ENCODE measurements around the gene CYP11A1.

GRCh38 chr15:74316141-74316540, 51.3 kb downstream of the CYP11A1 start:
- TF ChIP-seq POLR2A (IDR thresholded peaks at IDR 0.05) (no peak), EP300 (IDR thresholded peaks at IDR 0.05) (no peak), CTCF (IDR thresholded peaks at IDR 0.05) (no peak)
